Tibial nerve (tissue), 4 donors: ENCODE data around the gene LCP1. TPM values are rescaled to one million over a fixed set of nuclear protein-coding genes. Genes with fewer than 3 reads are reported as not detected.

Experiments used
- DNase-seq, 2 donors: peaks; one replicate each; pipeline ENCODE4 v3.0.0-alpha.2; 2019; ENCODE audit warnings: low spot score in 2 of 2
- H3K27ac ChIP-seq, 4 donors: fragments of 200-600 bp; sonication (generic) in 3 of 4; one replicate each; pipeline ENCODE4 v1.5.1; 2017 to 2019; ENCODE audit warnings: mild to moderate bottlenecking in 1 of 4
- H3K27me3 ChIP-seq, 2 donors: fragments of 200-600 bp; sonication (generic) in 1 of 2; one replicate each; pipeline versions ENCODE4 v1.5.1 to v1.6.0; 2017 to 2019
- H3K36me3 ChIP-seq, 3 donors: fragments of 200-600 bp; sonication (generic); one replicate each; pipeline ENCODE4 v1.5.1; 2018 to 2019
- H3K4me1 ChIP-seq, 4 donors: fragments of 200-600 bp; sonication (generic) in 3 of 4; one replicate each; pipeline ENCODE4 v1.5.1; 2017 to 2019
- H3K4me3 ChIP-seq, 4 donors: fragments of 200-600 bp; sonication (generic) in 3 of 4; one replicate each; pipeline ENCODE4 v1.5.1; 2017 to 2019; ENCODE audit warnings: mild to moderate bottlenecking in 1 of 4, moderate library complexity in 1 of 4
- H3K9me3 ChIP-seq, 4 donors: fragments of 200-600 bp; sonication (generic) in 3 of 4; one replicate each; pipeline ENCODE4 v1.5.1; 2017 to 2019
- CTCF ChIP-seq, 5 experiments: fragments of 200-600 bp in 3 of 5; fragments of 450-650 bp in 2 of 5; sonication (generic) in 3 of 5; IDR thresholded peaks; one replicate each; pipeline ENCODE4 v1.5.1; 2016 to 2019; ENCODE audit warnings: antibody characterized with exemption in 5 of 5, mild to moderate bottlenecking in 3 of 5, moderate library complexity in 2 of 5
- EP300 ChIP-seq, 2 donors: sonication (generic); formaldehyde crosslinking; IDR thresholded peaks; one replicate each; pipeline ENCODE4 v1.6.1; 2017; ENCODE audit warnings: antibody characterized with exemption in 2 of 2, mild to moderate bottlenecking in 1 of 2
- POLR2A ChIP-seq, 2 donors: fragments of 450-650 bp; IDR thresholded peaks; one replicate each; pipeline ENCODE4 v1.6.1; 2017; ENCODE audit warnings: antibody characterized with exemption in 2 of 2, mild to moderate bottlenecking in 2 of 2, moderate library complexity in 2 of 2
- WGBS, 2 donors: methylation state at CpG; one replicate each; pipeline ENCODE4 v1.1.5; 2018; 5-methylcytosine and 5-hydroxymethylcytosine counted together
- total RNA-seq, 4 donors: library from RNA; depleted of rRNA; stranded (reverse); fragments of >200 nt; gene quantifications; one replicate each; pipeline ENCODE4 v1.1.0, GENCODE V29; 2016

The LCP1 gene
- total RNA-seq, 4 donors from 2014 or later = 18.1 to 62.7 (median 22.4) TPM

GRCh38 chr13:46106839-46107371 is 75.1 kb downstream of the LCP1 start:
- H3K27ac ChIP-seq = no peak overlapping the region
- peaks cover 0 to 2% (median 0%) of the 10 kb centered on the region in 4 donors for H3K4me1 ChIP-seq
- H3K27me3 ChIP-seq = no peaks in the 10 kb centered on the region
- no peak overlapping the region for H3K4me3 ChIP-seq
- WGBS, 2 donors = 51 to 52% methylated on average over 4 of the region's 4 CpGs
- no peak for DNase-seq
- TF ChIP-seq CTCF (IDR thresholded peaks at IDR 0.05) (no peak), EP300 (IDR thresholded peaks at IDR 0.05) (no peak)
- H3K9me3 ChIP-seq = no peaks in the 10 kb centered on the region
- H3K36me3 ChIP-seq = no peaks in the 10 kb centered on the region

- Histone ChIP-seq H3K27ac (no peak within 1 kb of the TSS), H3K4me3 (no peak within 1 kb of the TSS), H3K4me1 (peaks cover 0 to 5% (median 0%) of the 10 kb centered on the region in 4 donors), H3K36me3 (no peaks in the 10 kb centered on the region), H3K9me3 (no peaks in the 10 kb centered on the region), H3K27me3 (no peaks in the 10 kb centered on the region)
- WGBS, 2 donors = 88 to 95% methylated on average over 4 of the region's 4 CpGs
- no peak for TF ChIP-seq CTCF (IDR thresholded peaks at IDR 0.05)
- TF ChIP-seq POLR2A (IDR thresholded peaks at IDR 0.05) = no peak
- no peak for TF ChIP-seq EP300 (IDR thresholded peaks at IDR 0.05)
- no peak for DNase-seq
Measured at GRCh38 chr13:46104868-46105267, 77.1 kb downstream of the LCP1 start, which contains the start of gene CPB2. CPB2 (minus strand) TSS chr13:46105033; CDS start chr13:46105009, 24 bp downstream.

- Histone ChIP-seq H3K27ac (no peak overlapping the region), H3K36me3 (no peaks in the 10 kb centered on the region), H3K4me1 (peaks cover 0 to 5% (median 0%) of the 10 kb centered on the region in 4 donors), H3K9me3 (no peaks in the 10 kb centered on the region), H3K4me3 (no peak overlapping the region), H3K27me3 (no peaks in the 10 kb centered on the region)
- no peak for DNase-seq
- WGBS, 2 donors = 92 to 95% methylated on average over 7 of the region's 7 CpGs
- TF ChIP-seq POLR2A (IDR thresholded peaks at IDR 0.05) (no peak), CTCF (IDR thresholded peaks at IDR 0.05) (no peak), EP300 (IDR thresholded peaks at IDR 0.05) (no peak)
Measured at GRCh38 chr13:46103037-46103436, 78.9 kb downstream of the LCP1 start.

GRCh38 chr13:46102255-46102605 is 79.7 kb downstream of the LCP1 start:
- Histone ChIP-seq H3K36me3 (no peaks in the 10 kb centered on the region), H3K27me3 (no peaks in the 10 kb centered on the region), H3K4me1 (peaks cover 0 to 5% (median 0%) of the 10 kb centered on the region in 4 donors), H3K9me3 (no peaks in the 10 kb centered on the region), H3K4me3 (no peak overlapping the region), H3K27ac (no peak overlapping the region)
- no peak for DNase-seq
- TF ChIP-seq CTCF (IDR thresholded peaks at IDR 0.05) = no peak
- TF ChIP-seq EP300 (IDR thresholded peaks at IDR 0.05) = no peak
- TF ChIP-seq POLR2A (IDR thresholded peaks at IDR 0.05) = no peak

GRCh38 chr13:46101484-46102254 is 80.3 kb downstream of the LCP1 start:
- DNase-seq = no peak

More at GRCh38 chr13:46101484-46102254, 80.3 kb downstream of the LCP1 start:
- 32 to 49% methylated on average over 8 of the region's 8 CpGs for WGBS, 2 donors
- Histone ChIP-seq H3K4me3 (no peak overlapping the region), H3K9me3 (no peaks in the 10 kb centered on the region), H3K27ac (no peak overlapping the region), H3K27me3 (no peaks in the 10 kb centered on the region), H3K36me3 (no peaks in the 10 kb centered on the region), H3K4me1 (peaks cover 0 to 5% (median 0%) of the 10 kb centered on the region in 4 donors)
- TF ChIP-seq EP300 (IDR thresholded peaks at IDR 0.05) = no peak
- TF ChIP-seq POLR2A (IDR thresholded peaks at IDR 0.05) = no peak
- no peak for TF ChIP-seq CTCF (IDR thresholded peaks at IDR 0.05)
